Measurements from ENCODE around the gene CHN1. TPM values are rescaled to one million over a fixed set of nuclear protein-coding genes. Genes with fewer than 3 reads are reported as not detected.

Gene CHN1
- polyA plus RNA-seq, 2 donors, result 1.1 to 3.2 TPM

GRCh38 chr2:174951745-174952144, 53.4 kb downstream of the CHN1 start:
- H3K4me3 ChIP-seq (ENCODE audit: low read depth in 1 of 2, low read length in 2 of 2), result no peak overlapping the region
- no peaks in the 10 kb centered on the region for H3K4me1 ChIP-seq (ENCODE audit: control insufficient read depth in 2 of 2, insufficient read depth in 2 of 2, low read length in 1 of 2)
- no peaks in the 10 kb centered on the region for H3K27me3 ChIP-seq (ENCODE audit: control insufficient read depth in 1 of 2, insufficient read depth in 2 of 2, low read length in 2 of 2)
- H3K27ac ChIP-seq (ENCODE audit: low read depth in 2 of 2, low read length in 1 of 2), result no peak overlapping the region
- no peaks in the 10 kb centered on the region for H3K36me3 ChIP-seq (ENCODE audit: control insufficient read depth in 2 of 2, insufficient read depth in 2 of 2, low read length in 1 of 2)
- WGBS, 2 donors, result 74 to 82% methylated on average over 1 of the region's 1 CpG
- no peaks in the 10 kb centered on the region for H3K9me3 ChIP-seq (ENCODE audit: control insufficient read depth in 2 of 2, insufficient read depth in 1 of 2, low read depth in 1 of 2, low read length in 1 of 2)

- Histone ChIP-seq H3K4me1 (ENCODE audit: control insufficient read depth in 2 of 2, insufficient read depth in 2 of 2, low read length in 1 of 2) (no peaks in the 10 kb centered on the region), H3K27me3 (ENCODE audit: control insufficient read depth in 1 of 2, insufficient read depth in 2 of 2, low read length in 2 of 2) (no peaks in the 10 kb centered on the region), H3K27ac (ENCODE audit: low read depth in 2 of 2, low read length in 1 of 2) (no peak overlapping the region), H3K4me3 (ENCODE audit: low read depth in 1 of 2, low read length in 2 of 2) (no peak overlapping the region), H3K36me3 (ENCODE audit: control insufficient read depth in 2 of 2, insufficient read depth in 2 of 2, low read length in 1 of 2) (no peaks in the 10 kb centered on the region), H3K9me3 (ENCODE audit: control insufficient read depth in 2 of 2, insufficient read depth in 1 of 2, low read depth in 1 of 2, low read length in 1 of 2) (no peaks in the 10 kb centered on the region)
- WGBS, 2 donors, result 95% methylated on average over 8 of the region's 8 CpGs
Observed at GRCh38 chr2:174949988-174950687, 55.0 kb downstream of the CHN1 start.

- Histone ChIP-seq H3K27me3 (ENCODE audit: control insufficient read depth in 1 of 2, insufficient read depth in 2 of 2, low read length in 2 of 2) (no peaks in the 10 kb centered on the region), H3K4me1 (ENCODE audit: control insufficient read depth in 2 of 2, insufficient read depth in 2 of 2, low read length in 1 of 2) (no peaks in the 10 kb centered on the region), H3K36me3 (ENCODE audit: control insufficient read depth in 2 of 2, insufficient read depth in 2 of 2, low read length in 1 of 2) (no peaks in the 10 kb centered on the region), H3K4me3 (ENCODE audit: low read depth in 1 of 2, low read length in 2 of 2) (no peak overlapping the region), H3K27ac (ENCODE audit: low read depth in 2 of 2, low read length in 1 of 2) (no peak overlapping the region), H3K9me3 (ENCODE audit: control insufficient read depth in 2 of 2, insufficient read depth in 1 of 2, low read depth in 1 of 2, low read length in 1 of 2) (no peaks in the 10 kb centered on the region)
- 81 to 87% methylated on average over 3 of the region's 3 CpGs for WGBS, 2 donors
Observed at GRCh38 chr2:174945601-174946260, 59.5 kb downstream of the CHN1 start.

- no peaks in the 10 kb centered on the region for H3K36me3 ChIP-seq (ENCODE audit: control insufficient read depth in 2 of 2, insufficient read depth in 2 of 2, low read length in 1 of 2)
- no peak overlapping the region for H3K27ac ChIP-seq (ENCODE audit: low read depth in 2 of 2, low read length in 1 of 2)
- no peaks in the 10 kb centered on the region for H3K27me3 ChIP-seq (ENCODE audit: control insufficient read depth in 1 of 2, insufficient read depth in 2 of 2, low read length in 2 of 2)
- H3K4me1 ChIP-seq (ENCODE audit: control insufficient read depth in 2 of 2, insufficient read depth in 2 of 2, low read length in 1 of 2), result no peaks in the 10 kb centered on the region
- no peak overlapping the region for H3K4me3 ChIP-seq (ENCODE audit: low read depth in 1 of 2, low read length in 2 of 2)
- no peaks in the 10 kb centered on the region for H3K9me3 ChIP-seq (ENCODE audit: control insufficient read depth in 2 of 2, insufficient read depth in 1 of 2, low read depth in 1 of 2, low read length in 1 of 2)
- WGBS, 2 donors, result 59 to 68% methylated on average over 1 of the region's 1 CpG
Observed at GRCh38 chr2:174939046-174939445, 66.1 kb downstream of the CHN1 start.

GRCh38 chr2:174931724-174932123, 73.5 kb downstream of the CHN1 start:
- Histone ChIP-seq H3K4me3 (ENCODE audit: low read depth in 1 of 2, low read length in 2 of 2) (no peak overlapping the region), H3K4me1 (ENCODE audit: control insufficient read depth in 2 of 2, insufficient read depth in 2 of 2, low read length in 1 of 2) (no peaks in the 10 kb centered on the region), H3K36me3 (ENCODE audit: control insufficient read depth in 2 of 2, insufficient read depth in 2 of 2, low read length in 1 of 2) (no peaks in the 10 kb centered on the region), H3K27ac (ENCODE audit: low read depth in 2 of 2, low read length in 1 of 2) (no peak overlapping the region), H3K9me3 (ENCODE audit: control insufficient read depth in 2 of 2, insufficient read depth in 1 of 2, low read depth in 1 of 2, low read length in 1 of 2) (no peaks in the 10 kb centered on the region), H3K27me3 (ENCODE audit: control insufficient read depth in 1 of 2, insufficient read depth in 2 of 2, low read length in 2 of 2) (no peaks in the 10 kb centered on the region)
- 87 to 94% methylated on average over 3 of the region's 3 CpGs for WGBS, 2 donors

- Histone ChIP-seq H3K4me1 (ENCODE audit: control insufficient read depth in 2 of 2, insufficient read depth in 2 of 2, low read length in 1 of 2) (no peaks in the 10 kb centered on the region), H3K27me3 (ENCODE audit: control insufficient read depth in 1 of 2, insufficient read depth in 2 of 2, low read length in 2 of 2) (no peaks in the 10 kb centered on the region), H3K27ac (ENCODE audit: low read depth in 2 of 2, low read length in 1 of 2) (no peak overlapping the region), H3K9me3 (ENCODE audit: control insufficient read depth in 2 of 2, insufficient read depth in 1 of 2, low read depth in 1 of 2, low read length in 1 of 2) (no peaks in the 10 kb centered on the region), H3K4me3 (ENCODE audit: low read depth in 1 of 2, low read length in 2 of 2) (no peak overlapping the region), H3K36me3 (ENCODE audit: control insufficient read depth in 2 of 2, insufficient read depth in 2 of 2, low read length in 1 of 2) (no peaks in the 10 kb centered on the region)
- WGBS, 2 donors, result 85 to 87% methylated on average over 4 of the region's 4 CpGs
Observed at GRCh38 chr2:174929786-174930185, 75.4 kb downstream of the CHN1 start.

DNA sequence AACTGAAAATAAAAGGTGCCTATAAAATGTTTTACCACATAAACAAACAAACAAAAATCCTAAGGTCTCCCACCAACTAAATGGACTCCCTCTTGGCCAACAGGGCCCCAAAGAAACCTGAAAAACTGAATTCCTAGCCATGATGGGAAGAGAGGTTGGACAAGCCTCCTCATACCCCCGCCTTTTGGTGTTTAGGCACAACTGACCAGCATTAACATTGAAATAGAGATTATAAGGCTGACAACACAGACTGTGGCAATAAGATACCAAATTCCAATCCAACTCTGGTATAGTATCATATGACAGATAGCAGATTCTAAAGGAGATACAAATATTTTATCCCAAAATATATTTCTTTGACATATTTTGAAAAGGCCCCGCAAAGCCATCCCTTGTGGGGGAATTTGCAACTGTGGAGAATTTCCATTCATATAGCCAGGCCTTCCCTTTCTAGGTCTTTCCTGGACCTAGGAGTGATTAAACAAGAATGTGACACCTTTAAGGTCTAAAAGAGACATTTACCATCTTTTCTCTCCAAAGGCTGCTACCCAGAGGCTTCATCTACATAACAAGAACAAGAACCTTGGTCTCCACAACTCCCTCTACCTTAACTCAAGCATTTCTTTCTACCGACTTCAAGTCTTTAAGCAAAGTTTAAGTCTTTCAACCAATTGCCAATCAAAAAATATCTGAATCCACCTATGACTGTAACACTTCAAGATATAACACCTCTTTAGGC, 80.0 kb downstream of the CHN1 start:
- WGBS, 2 donors, result 83 to 87% methylated on average over 3 of the region's 3 CpGs
- H3K4me1 ChIP-seq (ENCODE audit: control insufficient read depth in 2 of 2, insufficient read depth in 2 of 2, low read length in 1 of 2), result no peaks in the 10 kb centered on the region
- no peak overlapping the region for H3K4me3 ChIP-seq (ENCODE audit: low read depth in 1 of 2, low read length in 2 of 2)
- no peaks in the 10 kb centered on the region for H3K9me3 ChIP-seq (ENCODE audit: control insufficient read depth in 2 of 2, insufficient read depth in 1 of 2, low read depth in 1 of 2, low read length in 1 of 2)
- no peaks in the 10 kb centered on the region for H3K27me3 ChIP-seq (ENCODE audit: control insufficient read depth in 1 of 2, insufficient read depth in 2 of 2, low read length in 2 of 2)
- no peak overlapping the region for H3K27ac ChIP-seq (ENCODE audit: low read depth in 2 of 2, low read length in 1 of 2)
- H3K36me3 ChIP-seq (ENCODE audit: control insufficient read depth in 2 of 2, insufficient read depth in 2 of 2, low read length in 1 of 2), result no peaks in the 10 kb centered on the region

- H3K36me3 ChIP-seq (ENCODE audit: control insufficient read depth in 2 of 2, insufficient read depth in 2 of 2, low read length in 1 of 2), result no peaks in the 10 kb centered on the region
- H3K4me1 ChIP-seq (ENCODE audit: control insufficient read depth in 2 of 2, insufficient read depth in 2 of 2, low read length in 1 of 2), result no peaks in the 10 kb centered on the region
- H3K4me3 ChIP-seq (ENCODE audit: low read depth in 1 of 2, low read length in 2 of 2), result no peak overlapping the region
- no peak overlapping the region for H3K27ac ChIP-seq (ENCODE audit: low read depth in 2 of 2, low read length in 1 of 2)
- no peaks in the 10 kb centered on the region for H3K27me3 ChIP-seq (ENCODE audit: control insufficient read depth in 1 of 2, insufficient read depth in 2 of 2, low read length in 2 of 2)
- H3K9me3 ChIP-seq (ENCODE audit: control insufficient read depth in 2 of 2, insufficient read depth in 1 of 2, low read depth in 1 of 2, low read length in 1 of 2), result no peaks in the 10 kb centered on the region
Observed at GRCh38 chr2:174924061-174924693, 81.0 kb downstream of the CHN1 start.

DNA sequence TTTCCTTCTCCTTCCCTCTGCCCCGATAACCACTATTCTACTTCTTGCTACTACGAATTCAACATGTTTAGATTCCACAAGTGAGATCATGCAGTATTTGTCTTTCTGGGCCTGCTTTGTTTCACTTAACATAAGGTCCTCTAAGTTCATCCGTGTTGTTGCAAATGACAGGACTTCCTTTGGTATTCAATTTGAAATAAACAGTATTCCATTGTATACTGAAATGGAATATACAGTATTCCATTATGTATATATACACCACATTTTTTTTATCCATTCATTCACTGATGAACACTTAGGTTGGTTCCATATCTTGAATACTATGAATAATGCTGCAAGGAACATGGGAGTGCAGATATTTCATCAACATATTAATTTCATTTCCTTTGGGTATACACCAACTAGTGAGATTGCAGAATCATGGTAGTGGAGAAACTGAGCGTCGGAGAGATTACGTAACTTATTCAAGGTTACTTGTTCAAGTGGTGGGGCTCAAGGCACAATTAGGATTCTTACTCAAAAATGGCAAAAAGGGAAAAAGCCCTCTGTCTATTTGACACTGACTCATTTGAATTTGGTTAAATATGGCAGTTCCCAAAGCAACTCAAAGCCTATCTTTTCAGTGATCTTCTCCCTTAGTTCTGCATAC, 85.1 kb downstream of the CHN1 start:
- H3K9me3 ChIP-seq (ENCODE audit: control insufficient read depth in 2 of 2, insufficient read depth in 1 of 2, low read depth in 1 of 2, low read length in 1 of 2), result no peaks in the 10 kb centered on the region
- no peak overlapping the region for H3K4me3 ChIP-seq (ENCODE audit: low read depth in 1 of 2, low read length in 2 of 2)
- WGBS, 2 donors, result 74 to 75% methylated on average over 6 of the region's 6 CpGs
- no peaks in the 10 kb centered on the region for H3K27me3 ChIP-seq (ENCODE audit: control insufficient read depth in 1 of 2, insufficient read depth in 2 of 2, low read length in 2 of 2)
- H3K36me3 ChIP-seq (ENCODE audit: control insufficient read depth in 2 of 2, insufficient read depth in 2 of 2, low read length in 1 of 2), result no peaks in the 10 kb centered on the region
- no peaks in the 10 kb centered on the region for H3K4me1 ChIP-seq (ENCODE audit: control insufficient read depth in 2 of 2, insufficient read depth in 2 of 2, low read length in 1 of 2)
- no peak overlapping the region for H3K27ac ChIP-seq (ENCODE audit: low read depth in 2 of 2, low read length in 1 of 2)
